Kidney capillary endothelial cell (primary cell): Measurements from ENCODE around the gene ATP6V0C.

ENCODE experiments used
- DNase-seq: peaks from one replicate; pipeline ENCODE4 v3.0.0-alpha.2; 2018; ENCODE audit warnings: low spot score

Gene ATP6V0C

DNA sequence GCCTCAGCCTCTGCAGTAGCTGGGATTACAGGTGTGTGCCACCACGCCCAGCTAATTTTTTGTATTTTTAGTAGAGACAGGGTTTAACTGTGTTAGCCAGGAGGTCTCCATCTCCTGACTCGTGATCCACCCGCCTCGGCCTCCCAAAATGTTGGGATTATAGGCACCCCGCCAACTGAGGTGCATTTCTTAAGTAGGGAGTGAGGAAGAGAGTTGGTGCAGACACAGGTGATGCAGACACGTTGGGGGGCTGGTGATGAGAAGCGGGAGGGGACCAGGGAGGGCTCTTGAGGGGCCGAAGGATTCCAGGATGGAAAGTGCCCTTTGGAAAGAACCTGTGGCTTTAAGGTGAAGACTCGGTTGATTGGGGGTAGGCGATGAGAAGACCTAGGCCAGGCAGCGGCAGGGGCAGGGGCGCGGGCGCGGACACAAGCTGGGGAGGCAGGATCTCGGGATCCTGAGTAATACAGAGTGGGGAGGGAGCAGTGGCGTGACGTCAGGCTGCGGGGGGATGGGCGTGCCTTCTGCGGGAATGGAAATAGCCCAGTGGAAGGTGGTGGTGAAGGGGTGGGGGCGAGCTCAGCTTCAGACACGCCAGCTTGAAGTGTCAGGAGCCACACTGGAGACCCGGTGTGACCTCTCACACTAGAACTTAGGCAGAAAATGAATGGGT, 2.5 kb upstream of the ATP6V0C start:
- no peak for DNase-seq

GRCh38 chr16:2511996-2512734, 1.6 kb upstream of the ATP6V0C start:
- no peak for DNase-seq

GRCh38 chr16:2512735-2513404, 882 bp upstream of the ATP6V0C start:
- no peak for DNase-seq

GRCh38 chr16:2514333-2515179, 804 bp downstream of the ATP6V0C start:
- DNase-seq = no peak

DNA sequence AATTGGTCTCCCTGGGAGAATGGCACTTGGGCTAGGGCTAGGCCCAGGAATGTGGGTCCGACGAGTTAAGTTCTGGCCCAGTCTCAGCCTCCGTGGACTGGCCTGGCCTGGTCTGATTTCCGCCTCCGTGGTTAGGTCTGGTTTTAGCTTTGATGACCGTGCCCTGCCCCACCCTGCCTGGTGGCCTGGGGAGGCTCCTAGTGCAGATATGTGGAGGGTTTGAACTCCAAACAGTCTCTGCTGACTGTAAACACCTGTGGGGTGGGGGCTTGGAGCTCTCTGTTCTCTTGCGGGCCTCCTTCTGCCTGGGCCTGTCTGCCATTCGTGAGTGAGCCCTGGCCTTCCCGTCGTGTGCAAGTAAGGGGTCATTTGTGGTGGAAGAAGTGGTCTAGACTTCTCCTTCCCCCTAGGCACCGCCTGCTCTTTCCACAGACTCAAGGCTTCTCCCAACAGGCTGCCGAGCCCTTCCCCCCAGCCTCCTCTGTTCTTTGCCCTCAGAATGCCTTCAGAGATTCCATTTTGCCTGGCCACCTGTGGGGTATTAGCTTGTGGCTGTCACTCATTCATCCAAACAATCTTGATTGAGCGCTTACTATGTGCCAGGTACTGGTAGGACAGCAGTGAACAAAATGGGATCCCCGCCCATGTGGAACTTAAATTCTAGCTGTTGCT, 1.6 kb downstream of the ATP6V0C start:
- no peak for DNase-seq

- peak; percentile 47 for DNase-seq
Measured at GRCh38 chr16:2516391-2517240, 2.9 kb downstream of the ATP6V0C start.

DNA sequence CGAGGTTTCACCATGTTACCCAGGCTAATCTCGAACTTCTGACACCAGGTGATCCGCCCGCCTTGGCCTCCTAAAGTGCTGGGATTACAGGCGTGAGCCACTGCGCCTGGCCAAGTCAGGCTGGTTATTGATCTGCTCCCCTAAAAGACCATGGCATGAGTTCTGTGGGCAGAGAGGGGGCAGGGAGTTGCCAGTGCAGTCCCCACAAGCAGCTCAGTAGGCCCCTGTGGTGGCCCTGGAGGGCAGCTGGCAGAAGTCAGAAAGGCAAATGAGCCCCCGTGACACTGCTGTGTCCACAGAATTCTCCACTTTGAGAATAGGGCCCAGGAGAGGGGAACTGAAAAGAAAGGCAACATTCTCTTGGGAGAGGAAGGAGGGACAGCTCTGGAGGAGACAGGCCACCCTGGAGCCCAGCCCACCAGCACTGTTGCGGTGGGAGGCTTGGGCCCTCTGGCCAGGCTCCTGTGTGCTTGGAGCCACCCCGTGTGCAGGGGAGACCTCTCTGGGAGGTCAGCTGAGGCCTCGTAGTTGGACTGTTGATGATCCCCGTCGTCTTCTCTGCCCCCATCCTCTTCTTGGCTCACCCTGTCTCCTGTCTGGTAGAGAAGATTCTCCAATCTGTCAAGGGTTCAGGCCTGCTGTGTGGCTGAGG, 4.3 kb downstream of the ATP6V0C start:
- DNase-seq = no peak

GRCh38 chr16:2518823-2519710, 5.3 kb downstream of the ATP6V0C start:
- DNase-seq = no peak

DNA sequence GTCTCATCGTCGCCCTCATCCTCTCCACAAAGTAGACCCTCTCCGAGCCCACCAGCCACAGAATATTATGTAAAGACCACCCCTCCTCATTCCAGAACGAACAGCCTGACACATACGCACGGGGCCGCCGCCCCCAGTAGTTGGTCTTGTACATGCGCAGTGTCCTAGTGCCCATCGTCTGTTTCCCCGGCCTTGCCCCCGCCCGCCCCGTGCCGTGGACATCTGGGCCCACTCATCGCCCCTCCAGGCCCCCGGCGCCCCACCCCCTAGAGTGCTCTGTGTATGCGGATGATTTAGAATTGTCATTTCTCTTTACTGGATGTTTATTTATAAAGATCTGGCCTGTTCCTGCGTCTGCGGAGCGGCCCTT, 5.9 kb downstream of the ATP6V0C start:
- no peak for DNase-seq

GRCh38 chr16:2520097-2520783, 6.5 kb downstream of the ATP6V0C start, which contains the start of gene AMDHD2:
AMDHD2 (plus strand) TSS chr16:2520371; CDS start chr16:2520459, 88 bp downstream.
- peak; percentile 88 for DNase-seq

GRCh38 chr16:2520784-2521531, 7.2 kb downstream of the ATP6V0C start:
- no peak for DNase-seq

GRCh38 chr16:2523801-2524231, 10.1 kb downstream of the ATP6V0C start:
- no peak for DNase-seq

DNA sequence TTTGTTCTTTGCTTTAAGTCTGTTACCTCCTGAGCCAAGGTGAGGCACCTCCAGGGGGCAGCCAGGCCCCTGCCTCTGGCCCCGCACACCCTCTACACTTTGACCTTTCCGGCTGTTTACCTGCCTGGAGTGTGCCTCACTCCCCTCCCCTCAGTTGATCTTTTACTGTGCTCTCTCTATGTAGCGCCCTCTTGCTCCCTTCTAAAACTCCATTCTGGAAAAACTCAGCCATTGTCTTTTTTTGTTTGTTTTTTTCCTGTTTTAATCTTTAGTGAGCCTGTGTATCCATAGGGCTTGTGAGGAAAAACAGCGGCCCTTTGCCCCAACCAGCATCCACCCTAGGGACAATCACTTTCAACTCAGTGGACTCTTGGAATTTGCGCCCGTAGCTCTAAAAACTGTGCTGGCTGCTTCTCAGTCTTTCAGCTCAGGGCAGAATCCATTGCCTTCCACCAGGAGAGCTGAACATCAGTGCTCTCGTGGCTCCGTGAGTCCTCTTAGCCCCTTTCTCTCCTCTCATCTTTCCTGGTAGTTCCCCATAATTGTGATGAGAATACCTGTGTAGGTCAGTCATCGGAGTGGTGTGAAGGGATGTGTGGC, 10.7 kb downstream of the ATP6V0C start:
- no peak for DNase-seq

DNA sequence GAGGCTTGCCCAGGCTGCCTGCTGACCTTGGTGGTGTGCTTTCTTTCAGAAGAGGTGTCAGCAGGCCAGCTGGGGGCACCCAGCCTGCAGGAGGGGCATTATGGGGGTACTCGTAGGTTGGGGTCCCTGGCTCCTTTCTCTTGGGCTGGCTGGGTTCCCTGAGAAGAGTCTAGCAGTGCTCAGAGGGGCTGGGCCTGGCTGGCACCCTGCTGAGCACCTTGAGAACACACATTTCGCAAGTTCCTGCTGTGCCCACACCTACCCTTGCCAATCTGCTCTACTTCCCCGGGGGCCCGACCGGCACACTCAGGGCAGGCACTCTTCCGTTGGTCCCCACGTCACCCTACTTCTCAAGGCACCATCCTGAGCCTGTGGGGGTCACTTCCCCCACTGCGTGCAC, 12.4 kb downstream of the ATP6V0C start:
- DNase-seq = no peak

- no peak for DNase-seq
Measured at GRCh38 chr16:2527071-2527783, 13.5 kb downstream of the ATP6V0C start.

DNA sequence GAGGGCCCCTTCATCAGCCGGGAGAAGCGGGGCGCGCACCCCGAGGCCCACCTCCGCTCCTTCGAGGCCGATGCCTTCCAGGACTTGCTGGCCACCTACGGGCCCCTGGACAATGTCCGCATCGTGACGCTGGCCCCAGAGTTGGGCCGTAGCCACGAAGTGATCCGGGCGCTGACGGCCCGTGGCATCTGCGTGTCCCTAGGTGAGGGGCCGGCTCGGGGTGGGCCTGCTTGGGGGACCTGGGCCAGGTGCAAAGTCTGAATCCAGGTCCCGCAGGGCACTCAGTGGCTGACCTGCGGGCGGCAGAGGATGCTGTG, 14.0 kb downstream of the ATP6V0C start:
- no peak for DNase-seq
